ENCODE data around the gene LAMB4. TPM values are rescaled to one million over a fixed set of nuclear protein-coding genes. Genes with fewer than 3 reads are reported as not detected.

The LAMB4 gene
- total and polyA plus RNA-seq, 7 experiments from 2014 or later, result 0.17 TPM; not detected in 6

GRCh38 chr7:108149119-108149518, 19.0 kb upstream of the LAMB4 start:
- Mint-ChIP-seq H3K4me3 (no peak overlapping the region), H3K27ac (no peak overlapping the region), H3K4me1 (no peaks in the 10 kb centered on the region), H3K9me3 (no peaks in the 10 kb centered on the region), H3K27me3 (peaks cover under 1 to 35% (median 8%) of the 10 kb centered on the region in 5 donors), H3K36me3 (no peaks in the 10 kb centered on the region)
- H3K27ac ChIP-seq (ENCODE audit: low read depth, low read length), result no peak overlapping the region
- ATAC-seq (no peak), DNase-seq (no peak)
- no peaks in the 10 kb centered on the region for H3K4me1 ChIP-seq (ENCODE audit: control insufficient read depth in 2 of 2, insufficient read depth in 2 of 2, low read length in 2 of 2)
- no peaks in the 10 kb centered on the region for H3K27me3 ChIP-seq (ENCODE audit: control insufficient read depth in 2 of 2, insufficient read depth in 2 of 2, low read length in 2 of 2)
- CTCF ChIA-PET, result no interaction called here
- no peaks in the 10 kb centered on the region for H3K36me3 ChIP-seq (ENCODE audit: control insufficient read depth in 2 of 3, insufficient read depth in 3 of 3, low read length in 3 of 3)
- H3K4me3 ChIP-seq (ENCODE audit: low read length), result no peak overlapping the region
- intact Hi-C loops (cut with micrococcal nuclease), result loop anchor here (5.0 to 10.0 kb wide), 6 partner anchors 134 to 1004 kb away; partner anchors contain the start of gene CBLL1 (in 1 of the 2)
- POLR2A ChIA-PET, result no interaction called here
- no peaks in the 10 kb centered on the region for H3K9me3 ChIP-seq (ENCODE audit: control insufficient read depth in 2 of 3, low read length in 3 of 3)

- ATAC-seq (no peak), DNase-seq (no peak)
- Mint-ChIP-seq H3K9me3 (no peaks in the 10 kb centered on the region), H3K36me3 (no peaks in the 10 kb centered on the region), H3K4me3 (no peak overlapping the region), H3K27ac (no peak overlapping the region), H3K4me1 (no peaks in the 10 kb centered on the region), H3K27me3 (peaks cover 0 to 31% (median 7%) of the 10 kb centered on the region in 5 donors)
- no peak overlapping the region for H3K4me3 ChIP-seq (ENCODE audit: low read length)
- ChIA-PET POLR2A (no interaction called here), CTCF (interaction anchor here (1.4 to 1.6 kb wide), 2 partner anchors 11 to 20 kb away, joined by 4 to 9 read pairs; no protein-coding TSS in a partner anchor)
- H3K36me3 ChIP-seq (ENCODE audit: control insufficient read depth in 2 of 3, insufficient read depth in 3 of 3, low read length in 3 of 3), result no peaks in the 10 kb centered on the region
- intact Hi-C loops (cut with micrococcal nuclease), result loop anchor here (2.0 to 10.0 kb wide), 7 partner anchors 132 to 1002 kb away; partner anchors contain the start of gene CBLL1 (in 1 of the 2)
- no peak overlapping the region for H3K27ac ChIP-seq (ENCODE audit: low read depth, low read length)
- H3K27me3 ChIP-seq (ENCODE audit: control insufficient read depth in 2 of 2, insufficient read depth in 2 of 2, low read length in 2 of 2), result no peaks in the 10 kb centered on the region
- no peaks in the 10 kb centered on the region for H3K9me3 ChIP-seq (ENCODE audit: control insufficient read depth in 2 of 3, low read length in 3 of 3)
- H3K4me1 ChIP-seq (ENCODE audit: control insufficient read depth in 2 of 2, insufficient read depth in 2 of 2, low read length in 2 of 2), result no peaks in the 10 kb centered on the region
Measured at GRCh38 chr7:108147031-108147563, 16.9 kb upstream of the LAMB4 start.

- intact Hi-C loops (cut with micrococcal nuclease), result loop anchor here (1.0 to 10.0 kb wide), 10 partner anchors 32 to 1001 kb away; partner anchors contain the start of gene CBLL1 (in 1 of the 2)
- CTCF ChIA-PET, result interaction anchor here (0.6 to 2.1 kb wide), 8 partner anchors 9 to 1353 kb away, joined by 3 to 9 read pairs (median 4); no protein-coding TSS in a partner anchor
- H3K27me3 ChIP-seq (ENCODE audit: control insufficient read depth in 2 of 2, insufficient read depth in 2 of 2, low read length in 2 of 2), result no peaks in the 10 kb centered on the region
- no peaks in the 10 kb centered on the region for H3K9me3 ChIP-seq (ENCODE audit: control insufficient read depth in 2 of 3, low read length in 3 of 3)
- H3K4me1 ChIP-seq (ENCODE audit: control insufficient read depth in 2 of 2, insufficient read depth in 2 of 2, low read length in 2 of 2), result no peaks in the 10 kb centered on the region
- POLR2A ChIA-PET, result interaction anchor here (0.6 kb wide), 1 partner anchor 271 kb away, joined by 3 read pairs; no protein-coding TSS in a partner anchor
- no peaks in the 10 kb centered on the region for H3K9me3 Mint-ChIP-seq
- DNase-seq (peak in 7 of 9 donors; percentile 12 to 52 (median 44)), ATAC-seq (peak; percentile 67)
- no peaks in the 10 kb centered on the region for H3K4me1 Mint-ChIP-seq
- H3K4me3 ChIP-seq (ENCODE audit: low read length), result no peak overlapping the region
- H3K36me3 Mint-ChIP-seq, result no peaks in the 10 kb centered on the region
- no peak overlapping the region for H3K4me3 Mint-ChIP-seq
- H3K27me3 Mint-ChIP-seq, result peaks cover 0 to 24% (median 9%) of the 10 kb centered on the region in 5 donors
- no peaks in the 10 kb centered on the region for H3K36me3 ChIP-seq (ENCODE audit: control insufficient read depth in 2 of 3, insufficient read depth in 3 of 3, low read length in 3 of 3)
- H3K27ac Mint-ChIP-seq, result no peak overlapping the region
- H3K27ac ChIP-seq (ENCODE audit: low read depth, low read length), result no peak overlapping the region
Measured at GRCh38 chr7:108146070-108146842, 16.1 kb upstream of the LAMB4 start.

- Mint-ChIP-seq H3K36me3 (no peaks in the 10 kb centered on the region), H3K27ac (no peak overlapping the region), H3K9me3 (no peaks in the 10 kb centered on the region), H3K4me1 (no peaks in the 10 kb centered on the region), H3K4me3 (no peak overlapping the region), H3K27me3 (peaks cover 0 to 24% (median 8%) of the 10 kb centered on the region in 5 donors)
- Histone ChIP-seq H3K4me3 (ENCODE audit: low read length) (no peak overlapping the region), H3K36me3 (ENCODE audit: control insufficient read depth in 2 of 3, insufficient read depth in 3 of 3, low read length in 3 of 3) (no peaks in the 10 kb centered on the region), H3K27me3 (ENCODE audit: control insufficient read depth in 2 of 2, insufficient read depth in 2 of 2, low read length in 2 of 2) (no peaks in the 10 kb centered on the region), H3K27ac (ENCODE audit: low read depth, low read length) (no peak overlapping the region), H3K9me3 (ENCODE audit: control insufficient read depth in 2 of 3, low read length in 3 of 3) (no peaks in the 10 kb centered on the region), H3K4me1 (ENCODE audit: control insufficient read depth in 2 of 2, insufficient read depth in 2 of 2, low read length in 2 of 2) (no peaks in the 10 kb centered on the region)
- POLR2A ChIA-PET, result interaction anchor here (0.6 kb wide), 1 partner anchor 270 kb away, joined by 3 read pairs; no protein-coding TSS in a partner anchor
- DNase-seq (no peak), ATAC-seq (no peak)
- intact Hi-C loops (cut with micrococcal nuclease), result loop anchor here (5.0 to 10.0 kb wide), 6 partner anchors 131 to 1001 kb away; partner anchors contain the start of gene CBLL1 (in 1 of the 2)
- CTCF ChIA-PET, result interaction anchor here (0.6 to 2.1 kb wide), 7 partner anchors 8 to 1353 kb away, joined by 3 to 8 read pairs (median 4); no protein-coding TSS in a partner anchor
Measured at GRCh38 chr7:108145401-108145800, 15.2 kb upstream of the LAMB4 start.

- CTCF ChIA-PET, result interaction anchor here (0.9 to 2.1 kb wide), 3 partner anchors 31 to 417 kb away, joined by 3 to 8 read pairs (median 5); no protein-coding TSS in a partner anchor
- no peaks in the 10 kb centered on the region for H3K9me3 ChIP-seq (ENCODE audit: control insufficient read depth in 2 of 3, low read length in 3 of 3)
- Mint-ChIP-seq H3K27me3 (peaks cover 0 to 24% (median 9%) of the 10 kb centered on the region in 5 donors), H3K4me3 (no peak overlapping the region), H3K27ac (no peak overlapping the region), H3K9me3 (no peaks in the 10 kb centered on the region), H3K4me1 (no peaks in the 10 kb centered on the region), H3K36me3 (no peaks in the 10 kb centered on the region)
- no peaks in the 10 kb centered on the region for H3K36me3 ChIP-seq (ENCODE audit: control insufficient read depth in 2 of 3, insufficient read depth in 3 of 3, low read length in 3 of 3)
- H3K4me1 ChIP-seq (ENCODE audit: control insufficient read depth in 2 of 2, insufficient read depth in 2 of 2, low read length in 2 of 2), result no peaks in the 10 kb centered on the region
- no peak overlapping the region for H3K27ac ChIP-seq (ENCODE audit: low read depth, low read length)
- intact Hi-C loops (cut with micrococcal nuclease), result loop anchor here (5.0 to 10.0 kb wide), 6 partner anchors 130 to 1000 kb away; partner anchors contain the start of gene CBLL1 (in 1 of the 2)
- ATAC-seq (no peak), DNase-seq (no peak)
- no peaks in the 10 kb centered on the region for H3K27me3 ChIP-seq (ENCODE audit: control insufficient read depth in 2 of 2, insufficient read depth in 2 of 2, low read length in 2 of 2)
- POLR2A ChIA-PET, result no interaction called here
- no peak overlapping the region for H3K4me3 ChIP-seq (ENCODE audit: low read length)
Measured at GRCh38 chr7:108144931-108145330, 14.8 kb upstream of the LAMB4 start.

GRCh38 chr7:108143658-108144420, 13.7 kb upstream of the LAMB4 start:
- peaks cover 0 to 4% (median 0%) of the 10 kb centered on the region in 7 donors for H3K4me1 Mint-ChIP-seq
- H3K27me3 ChIP-seq (ENCODE audit: control insufficient read depth in 2 of 2, insufficient read depth in 2 of 2, low read length in 2 of 2), result no peaks in the 10 kb centered on the region
- ATAC-seq (no peak), DNase-seq (no peak)
- H3K9me3 ChIP-seq (ENCODE audit: control insufficient read depth in 2 of 3, low read length in 3 of 3), result no peaks in the 10 kb centered on the region
- CTCF ChIA-PET, result no interaction called here
- POLR2A ChIA-PET, result no interaction called here
- peaks cover 0 to 19% (median 9%) of the 10 kb centered on the region in 5 donors for H3K27me3 Mint-ChIP-seq
- H3K27ac ChIP-seq (ENCODE audit: low read depth, low read length), result no peak overlapping the region
- H3K36me3 ChIP-seq (ENCODE audit: control insufficient read depth in 2 of 3, insufficient read depth in 3 of 3, low read length in 3 of 3), result no peaks in the 10 kb centered on the region
- no peaks in the 10 kb centered on the region for H3K4me1 ChIP-seq (ENCODE audit: control insufficient read depth in 2 of 2, insufficient read depth in 2 of 2, low read length in 2 of 2)
- H3K9me3 Mint-ChIP-seq, result no peaks in the 10 kb centered on the region
- no peak overlapping the region for H3K4me3 ChIP-seq (ENCODE audit: low read length)
- H3K27ac Mint-ChIP-seq, result no peak overlapping the region
- intact Hi-C loops (cut with micrococcal nuclease), result loop anchor here (10.0 kb wide), 4 partner anchors 129 to 999 kb away; no protein-coding TSS in a partner anchor
- H3K36me3 Mint-ChIP-seq, result no peaks in the 10 kb centered on the region
- no peak overlapping the region for H3K4me3 Mint-ChIP-seq
